IMR-90 (cell line): ENCODE results near the gene SNRK. TPM values are rescaled to one million over a fixed set of nuclear protein-coding genes. Genes with fewer than 3 reads are reported as not detected.

Experiments used
- ATAC-seq: fragments of 200-7000 bp; cut with Tn5 transposase; 2 replicates; pipeline ENCODE4 v1.9.1; 2020; ENCODE audit warnings: low read depth, mild to moderate bottlenecking, moderate library complexity
- BruUV-seq: library from RNA; stranded (reverse); fragments of 400-500 nt; replicated peaks from 2 replicates; lab custom pipeline; 2021; lab: Mats Ljungman, UMichigan
- CTCF ChIA-PET: fragments of 300-600 bp; formaldehyde crosslinking; extraction: SDS; loops from one replicate; lab custom pipeline; 2021; ENCODE audit warnings: antibody characterized with exemption; lab: Yijun Ruan, JAX
- POLR2A ChIA-PET: fragments of 300-600 bp; sonication (Branson Sonifier 250); formaldehyde crosslinking; loops from one replicate; lab custom pipeline; 2022; ENCODE audit warnings: antibody characterized with exemption; ENCODE audit not compliant: unreplicated experiment; lab: Charles Lee
- DNase-seq: peaks from one replicate; pipeline ENCODE4 v3.0.0; 2013
- H2AFZ ChIP-seq: replicated peaks from 2 replicates; pipeline ENCODE3; 2013; ENCODE audit warnings: low read length, mild to moderate bottlenecking; ENCODE audit not compliant: poor library complexity
- H2AK5ac ChIP-seq: 2 replicates; pipeline ENCODE4 v1.6.1; 2013; ENCODE audit warnings: low read depth, low read length, inconsistent platforms
- H2AK9ac ChIP-seq: replicated peaks from 2 replicates; pipeline ENCODE3; 2013; ENCODE audit warnings: mild to moderate bottlenecking, low read depth, low read length, moderate library complexity; ENCODE audit not compliant: poor library complexity
- H2BK120ac ChIP-seq: 2 replicates; pipeline ENCODE4 v1.6.1; 2013; ENCODE audit warnings: low read depth, low read length, inconsistent platforms
- H2BK15ac ChIP-seq: 3 replicates; pipeline ENCODE4 v1.6.1; 2013; ENCODE audit warnings: low read depth, low read length, inconsistent platforms
- H2BK20ac ChIP-seq: 2 replicates; pipeline ENCODE4 v1.6.1; 2013; ENCODE audit warnings: low read depth, mild to moderate bottlenecking, inconsistent platforms, low read length, moderate library complexity
- H2BK5ac ChIP-seq: 2 replicates; pipeline ENCODE4 v1.6.1; 2013; ENCODE audit warnings: mild to moderate bottlenecking, low read depth, low read length, inconsistent platforms; ENCODE audit not compliant: poor library complexity, severe bottlenecking
- H3K14ac ChIP-seq: replicated peaks from 2 replicates; pipeline ENCODE4 v1.6.1; 2013; ENCODE audit warnings: low read depth, low read length, inconsistent platforms
- H3K18ac ChIP-seq: 2 replicates; pipeline ENCODE4 v1.6.1; 2013; ENCODE audit warnings: low read depth, low read length, control low read depth
- H3K23ac ChIP-seq: 2 replicates; pipeline ENCODE4 v1.6.1; 2013; ENCODE audit warnings: low read depth, low read length, inconsistent platforms
- H3K27ac ChIP-seq: 2 replicates; pipeline ENCODE4 v1.5.1; 2013; ENCODE audit warnings: mild to moderate bottlenecking, control low read depth, low read length; ENCODE audit not compliant: insufficient read depth
- H3K27me3 ChIP-seq: 2 replicates; pipeline ENCODE4 v1.6.1; 2013; ENCODE audit warnings: low read length; ENCODE audit not compliant: control insufficient read depth, insufficient read depth
- H3K36me3 ChIP-seq: 2 replicates; pipeline ENCODE4 v1.6.1; 2013; ENCODE audit warnings: low read length, mixed read lengths; ENCODE audit not compliant: control insufficient read depth, insufficient read depth
- H3K4ac ChIP-seq: 2 replicates; pipeline ENCODE4 v1.6.1; 2013; ENCODE audit warnings: low read depth, low read length, inconsistent platforms
- H3K4me1 ChIP-seq: 2 replicates; pipeline ENCODE4 v1.6.1; 2013; ENCODE audit warnings: low read length, mixed read lengths; ENCODE audit not compliant: control insufficient read depth, insufficient read depth
- H3K4me2 ChIP-seq: 2 replicates; pipeline ENCODE4 v1.6.1; 2013; ENCODE audit warnings: low read depth, mild to moderate bottlenecking, control low read depth, low read length, moderate library complexity
- H3K4me3 ChIP-seq: 2 replicates; pipeline ENCODE4 v1.5.1; 2013; ENCODE audit warnings: low read depth, mild to moderate bottlenecking, control low read depth, low read length, moderate library complexity; ENCODE audit not compliant: insufficient read depth
- H3K56ac ChIP-seq: 2 replicates; pipeline ENCODE4 v1.6.1; 2013; ENCODE audit warnings: low read length, inconsistent platforms; ENCODE audit not compliant: insufficient read depth; ENCODE audit errors: extremely low read depth
- H3K79me1 ChIP-seq, 2 experiments: 2 replicates each; pipeline ENCODE4 v1.6.1; 2013; ENCODE audit warnings: low read length in 2 of 2, inconsistent platforms in 1 of 2, low read depth in 1 of 2
- H3K9ac ChIP-seq: 2 replicates; pipeline ENCODE4 v1.6.1; 2013; ENCODE audit warnings: low read depth, low read length, control low read depth
- H3K9me1 ChIP-seq: 2 replicates; pipeline ENCODE4 v1.6.1; 2013; ENCODE audit warnings: low read length, inconsistent platforms; ENCODE audit not compliant: insufficient read depth
- H3K9me3 ChIP-seq: 2 replicates; pipeline ENCODE4 v1.6.1; 2013; ENCODE audit warnings: low read length; ENCODE audit not compliant: control insufficient read depth, insufficient read depth
- H4K20me1 ChIP-seq: 2 replicates; pipeline ENCODE4 v1.6.1; 2013; ENCODE audit warnings: low read length, inconsistent platforms; ENCODE audit not compliant: insufficient read depth
- H4K5ac ChIP-seq: 2 replicates; pipeline ENCODE4 v1.6.1; 2013; ENCODE audit warnings: mild to moderate bottlenecking, low read depth, low read length, control low read depth
- H4K8ac ChIP-seq, 2 experiments: 2 replicates each; pipeline ENCODE4 v1.6.1; 2013; ENCODE audit warnings: low read depth in 2 of 2, low read length in 2 of 2, control low read depth in 1 of 2, inconsistent platforms in 1 of 2
- H4K91ac ChIP-seq: 2 replicates; pipeline ENCODE4 v1.6.1; 2013; ENCODE audit warnings: low read depth, low read length, inconsistent platforms; ENCODE audit not compliant: insufficient read depth
- BHLHE40 ChIP-seq: fragments of 150-350 bp; IDR thresholded peaks from 2 replicates; pipeline ENCODE4 v1.6.1; 2016; ENCODE audit warnings: mild to moderate bottlenecking, low read depth, low read length
- CEBPB ChIP-seq: IDR thresholded peaks from 2 replicates; pipeline ENCODE4 v1.6.1; 2012; ENCODE audit warnings: low read depth, low read length, improper control_type of control experiment
- CHD1 ChIP-seq: IDR thresholded peaks from 2 replicates; pipeline ENCODE4 v1.6.1; 2012; ENCODE audit warnings: low read depth, low read length, improper control_type of control experiment
- CTCF ChIP-seq: conservative IDR thresholded peaks from 2 replicates; pipeline ENCODE4 v1.5.1; 2012; ENCODE audit warnings: mild to moderate bottlenecking, low read depth, low read length, improper control_type of control experiment
- MAFK ChIP-seq: IDR thresholded peaks from 2 replicates; pipeline ENCODE4 v1.6.1; 2012; ENCODE audit warnings: low read depth, low read length, improper control_type of control experiment
- MXI1 ChIP-seq: IDR thresholded peaks from 2 replicates; pipeline ENCODE4 v1.6.1; 2012; ENCODE audit warnings: low read depth, mild to moderate bottlenecking, low read length, moderate library complexity, borderline replicate concordance
- NFE2L2 ChIP-seq: fragments of 150-350 bp; IDR thresholded peaks from 2 replicates; pipeline ENCODE4 v1.6.1; 2016; ENCODE audit warnings: low read depth, mild to moderate bottlenecking, low read length
- POLR2A ChIP-seq: IDR thresholded peaks from 2 replicates; pipeline ENCODE4 v1.6.1; 2012; ENCODE audit warnings: mild to moderate bottlenecking, low read depth, low read length
- RAD21 ChIP-seq: IDR thresholded peaks from 2 replicates; pipeline ENCODE4 v1.6.1; 2012; ENCODE audit warnings: low read length, improper control_type of control experiment
- RCOR1 ChIP-seq: IDR thresholded peaks from 2 replicates; pipeline ENCODE4 v1.6.1; 2012; ENCODE audit warnings: mild to moderate bottlenecking, low read length, improper control_type of control experiment; ENCODE audit not compliant: insufficient replicate concordance
- SMC3 ChIP-seq: fragments of 150-350 bp; IDR thresholded peaks from 2 replicates; pipeline ENCODE4 v1.6.1; 2016; ENCODE audit warnings: low read depth, mild to moderate bottlenecking, antibody characterized with exemption, low read length, moderate library complexity
- WGBS, 2 experiments: methylation state at CpG; one replicate each; pipeline versions ENCODE4 v1.1.5 to v1.1.7; 2013; ENCODE audit warnings: missing lambda C conversion rate in 2 of 2; ENCODE audit not compliant: insufficient read length in 1 of 2; ENCODE audit errors: extremely low coverage in 2 of 2; 5-methylcytosine and 5-hydroxymethylcytosine counted together
- dilution Hi-C: fragments of 300-500 bp; cut with HindIII; formaldehyde crosslinking; loops from one replicate; pipeline ENCODE4 v1.14.3; 2018; ENCODE audit warnings: low sequenced_read_pairs; ENCODE audit not compliant: unreplicated experiment
- in situ Hi-C: fragments of 300-500 bp; cut with MboI; formaldehyde crosslinking; loops from 3 replicates; pipeline ENCODE4 v1.14.3; 2019; ENCODE audit warnings: low sequenced_read_pairs, inconsistent platforms, mixed read lengths
- intact Hi-C: fragments of 100-400 bp; cut with micrococcal nuclease; formaldehyde crosslinking; loops from 2 replicates; pipeline ENCODE4 v1.10.0; 2022
- polyA plus RNA-seq, 3 experiments: library from polyadenylated mRNA; depleted of rRNA; stranded (reverse); fragments of >200 nt; gene quantifications; 2 replicates each; pipeline ENCODE4 v1.2.3, GENCODE V29; 2012; ENCODE audit warnings: low replicate concordance in 1 of 3
- total RNA-seq: library from RNA; depleted of rRNA; stranded (reverse); fragments of >200 nt; gene quantifications from 2 replicates; pipeline ENCODE4 v1.2.3, GENCODE V29; 2012
- TF ChIP-seq, protein P1 (sequence below): fragments of 150-350 bp; IDR thresholded peaks from 2 replicates; pipeline ENCODE4 v1.6.1; 2017; ENCODE audit warnings: mild to moderate bottlenecking, antibody characterized with exemption, low read length, low read depth
- TF ChIP-seq, protein P2 (sequence below): fragments of 150-350 bp; IDR thresholded peaks from 2 replicates; pipeline ENCODE4 v1.6.1; 2016; ENCODE audit warnings: low read depth, mild to moderate bottlenecking, low read length, moderate library complexity, borderline replicate concordance

The SNRK gene
- total and polyA plus RNA-seq, 2 of the 4 experiments (the other 2 are of a cell fraction), result 4.7 to 23.1 TPM

DNA sequence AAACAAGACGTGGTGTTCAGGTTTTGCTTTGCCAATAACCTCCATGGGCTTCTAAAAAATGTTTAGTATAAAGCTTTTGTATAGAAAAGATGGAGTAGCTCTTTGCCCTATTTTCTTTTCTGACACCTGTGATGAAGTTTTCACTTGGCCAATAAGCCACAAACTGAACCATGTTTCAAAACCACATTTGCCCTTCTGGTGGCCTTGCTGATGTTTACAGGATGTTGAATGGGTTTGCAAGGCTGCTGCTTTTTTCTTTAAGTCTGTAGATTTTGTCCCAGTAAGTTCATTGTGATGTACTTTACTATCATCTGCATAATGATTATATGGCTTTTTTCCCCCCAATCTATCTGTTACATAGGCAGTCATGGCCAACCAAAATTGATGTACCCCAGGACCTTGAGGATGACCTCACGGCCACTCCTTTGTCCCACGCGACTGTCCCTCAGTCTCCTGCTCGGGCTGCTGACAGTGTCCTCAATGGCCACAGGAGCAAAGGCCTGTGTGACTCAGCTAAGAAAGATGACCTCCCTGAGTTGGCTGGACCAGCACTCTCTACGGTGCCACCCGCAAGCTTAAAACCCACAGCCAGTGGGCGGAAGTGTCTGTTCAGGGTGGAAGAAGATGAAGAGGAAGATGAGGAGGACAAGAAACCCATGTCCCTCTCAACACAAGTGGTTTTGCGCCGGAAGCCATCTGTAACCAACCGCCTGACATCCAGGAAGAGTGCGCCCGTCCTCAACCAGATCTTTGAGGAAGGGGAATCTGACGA is 60.8 kb downstream of the SNRK start (continued):
- TF ChIP-seq RAD21, result no peak

GRCh38 chr3:43347774-43348173 is 61.4 kb downstream of the SNRK start:
- H2AK5ac ChIP-seq, result no peak overlapping the region
- CTCF ChIA-PET, result no interaction called here
- H2BK5ac ChIP-seq, result no peak overlapping the region
- no peak overlapping the region for H3K27ac ChIP-seq
- H3K9me3 ChIP-seq, result peaks cover 1% of the 10 kb centered on the region; the same call in 1 of the 2 replicates
- no peak overlapping the region for H4K5ac ChIP-seq
- no peaks in the 10 kb centered on the region for H3K9me1 ChIP-seq
- H3K79me1 ChIP-seq, result peaks cover 10 to 41% of the 10 kb centered on the region in 2 experiments
- no peak overlapping the region for H2BK15ac ChIP-seq
- H4K8ac ChIP-seq, result no peak overlapping the region
- H2BK120ac ChIP-seq, result no peak overlapping the region
- dilution Hi-C loops, result no loop called here
- no TSS peak for BruUV-seq
- no peak overlapping the region for H3K4me2 ChIP-seq
- H2AK9ac ChIP-seq, result no peak overlapping the region
- H4K20me1 ChIP-seq, result no peaks in the 10 kb centered on the region
- H3K14ac ChIP-seq, result no peak overlapping the region
- intact Hi-C loops, result no loop called here
- no peak overlapping the region for H2AFZ ChIP-seq
- H3K18ac ChIP-seq, result no peak overlapping the region
- peaks cover 2% of the 10 kb centered on the region for H3K4me1 ChIP-seq
- POLR2A ChIA-PET, result no interaction called here
- H3K4me3 ChIP-seq, result no peak overlapping the region
- ATAC-seq, result no peak
- no peak for DNase-seq
- in situ Hi-C loops, result no loop called here
- H3K4ac ChIP-seq, result no peak overlapping the region
- H2BK20ac ChIP-seq, result no peak overlapping the region
- 98% methylated on average over 10 of the region's 20 CpGs; no CpG with 5 or more reads in 1 of the 2 experiments for WGBS, 2 experiments
- H3K36me3 ChIP-seq, result peaks cover 36% of the 10 kb centered on the region
- no peak overlapping the region for H4K91ac ChIP-seq
- H3K27me3 ChIP-seq, result no peaks in the 10 kb centered on the region
- no peak overlapping the region for H3K9ac ChIP-seq
- no peak overlapping the region for H3K56ac ChIP-seq
- no peak overlapping the region for H3K23ac ChIP-seq
- no peak for TF ChIP-seq POLR2A
- TF ChIP-seq CEBPB, result no peak
- TF ChIP-seq MXI1, result no peak
- no peak for TF ChIP-seq CHD1
- TF ChIP-seq BHLHE40, result no peak
- TF ChIP-seq, protein P1, sequence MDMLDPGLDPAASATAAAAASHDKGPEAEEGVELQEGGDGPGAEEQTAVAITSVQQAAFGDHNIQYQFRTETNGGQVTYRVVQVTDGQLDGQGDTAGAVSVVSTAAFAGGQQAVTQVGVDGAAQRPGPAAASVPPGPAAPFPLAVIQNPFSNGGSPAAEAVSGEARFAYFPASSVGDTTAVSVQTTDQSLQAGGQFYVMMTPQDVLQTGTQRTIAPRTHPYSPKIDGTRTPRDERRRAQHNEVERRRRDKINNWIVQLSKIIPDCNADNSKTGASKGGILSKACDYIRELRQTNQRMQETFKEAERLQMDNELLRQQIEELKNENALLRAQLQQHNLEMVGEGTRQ, result no peak
- TF ChIP-seq SMC3, result no peak
- no peak for TF ChIP-seq CTCF
- no peak for TF ChIP-seq RCOR1
- TF ChIP-seq, protein P2, sequence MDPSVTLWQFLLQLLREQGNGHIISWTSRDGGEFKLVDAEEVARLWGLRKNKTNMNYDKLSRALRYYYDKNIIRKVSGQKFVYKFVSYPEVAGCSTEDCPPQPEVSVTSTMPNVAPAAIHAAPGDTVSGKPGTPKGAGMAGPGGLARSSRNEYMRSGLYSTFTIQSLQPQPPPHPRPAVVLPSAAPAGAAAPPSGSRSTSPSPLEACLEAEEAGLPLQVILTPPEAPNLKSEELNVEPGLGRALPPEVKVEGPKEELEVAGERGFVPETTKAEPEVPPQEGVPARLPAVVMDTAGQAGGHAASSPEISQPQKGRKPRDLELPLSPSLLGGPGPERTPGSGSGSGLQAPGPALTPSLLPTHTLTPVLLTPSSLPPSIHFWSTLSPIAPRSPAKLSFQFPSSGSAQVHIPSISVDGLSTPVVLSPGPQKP, result no peak
- TF ChIP-seq NFE2L2, result no peak
- no peak for TF ChIP-seq RAD21
- no peak for TF ChIP-seq MAFK
